ENCODE measurements around the gene CDAN1. TPM values are rescaled to one million over a fixed set of nuclear protein-coding genes. Genes with fewer than 3 reads are reported as not detected.

The CDAN1 gene
- polyA plus RNA-seq, 3 donors: 17.3 to 27.4 (median 20.8) TPM

DNA sequence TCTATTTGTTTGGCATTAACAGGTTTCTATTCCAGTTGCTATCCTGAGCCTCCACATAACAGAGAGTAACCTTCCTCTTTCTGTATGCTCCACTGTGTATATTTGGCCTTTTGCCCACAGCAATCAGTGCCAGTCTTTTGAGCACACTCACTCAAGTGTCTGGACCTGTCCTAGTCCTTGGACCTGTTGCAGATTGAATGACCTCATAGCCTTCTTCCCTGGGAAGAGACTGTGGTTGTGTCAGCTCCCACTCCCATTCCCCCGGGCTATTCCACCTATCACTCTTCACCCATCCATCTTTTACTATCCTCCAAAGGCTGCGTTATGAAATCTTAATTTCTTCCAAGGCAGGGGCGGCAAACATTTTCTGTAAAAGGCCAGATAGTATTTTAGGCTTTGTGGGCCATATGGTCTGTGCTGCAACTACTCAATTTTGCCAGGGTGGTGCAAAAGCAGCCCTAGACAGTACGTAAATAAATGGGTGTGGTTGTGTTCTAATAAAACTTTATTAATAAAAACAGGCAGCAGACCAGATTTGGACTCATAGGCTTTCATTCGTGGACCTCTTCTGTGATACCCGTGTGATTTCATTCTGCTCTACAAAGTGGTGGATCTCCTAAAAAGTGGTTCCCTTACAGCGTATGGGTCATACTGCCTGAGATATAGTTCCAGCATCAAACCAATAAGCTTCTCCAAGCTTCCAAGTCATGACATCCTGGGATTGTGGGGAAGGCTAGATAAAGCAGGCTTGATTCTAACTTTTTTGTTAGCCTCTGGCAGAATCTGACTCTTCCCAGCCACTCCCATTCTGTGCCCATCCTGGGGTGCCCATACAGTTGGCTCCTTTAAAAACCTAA is 57.4 kb downstream of the CDAN1 start:
- no peak for DNase-seq

DNA sequence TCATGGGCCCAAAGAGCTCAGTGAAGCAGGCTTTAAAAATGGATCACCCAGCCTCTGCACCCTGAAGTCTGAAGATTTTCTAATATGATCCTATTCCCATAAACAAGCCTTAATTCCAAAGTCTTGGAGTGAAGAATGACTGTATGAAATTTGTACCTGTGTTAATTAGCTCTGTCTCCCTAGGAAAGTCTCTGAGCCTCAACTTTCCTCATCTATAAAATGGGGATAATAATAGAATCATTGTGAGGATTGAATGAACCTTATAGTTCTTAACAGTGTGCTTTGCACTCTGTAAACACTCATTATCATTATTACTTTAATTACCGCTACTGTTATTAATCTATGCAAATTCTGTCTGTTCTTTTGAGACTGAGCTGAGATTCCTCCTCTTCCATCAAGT is 61.9 kb downstream of the CDAN1 start:
- no peak for DNase-seq

DNA sequence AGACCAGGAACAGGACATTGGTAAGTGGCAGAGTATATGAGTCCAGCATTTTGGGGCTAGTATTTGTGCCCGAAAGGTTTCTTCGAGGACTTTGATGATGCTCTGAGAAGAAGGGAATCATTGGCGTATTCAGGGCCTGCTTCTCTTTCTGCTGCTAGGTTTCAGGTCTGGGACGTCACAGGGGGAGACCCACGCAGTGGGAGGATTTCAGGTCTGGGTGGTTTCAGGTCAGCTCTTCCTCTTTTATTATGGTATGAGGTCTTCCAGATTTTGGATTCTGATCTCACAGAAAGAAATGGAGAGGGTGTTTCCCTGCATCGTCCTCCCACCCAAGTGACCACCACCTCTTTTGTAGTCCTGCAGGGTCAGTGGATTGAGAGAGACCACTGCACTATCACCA is 62.5 kb downstream of the CDAN1 start:
- no peak for DNase-seq

Other genes with a start within 250 kb of the CDAN1 start
- gene ZNF106, start 246.0 kb downstream of the CDAN1 start, polyA plus RNA-seq (ENCODE audit: insufficient read length in 3 of 3): 10 to 100 TPM; 40.6 to 57.9 (median 48.1) TPM
- 100 to 1,000 TPM in 1 of 3 donors, 10 to 100 TPM in 2; 91.6 to 123 (median 92.3) TPM for gene SNAP23, start 241.5 kb downstream of the CDAN1 start, polyA plus RNA-seq (ENCODE audit: insufficient read length in 3 of 3)
- 10 to 100 TPM; 20.3 to 27.2 (median 24.2) TPM for gene LRRC57, start 188.3 kb downstream of the CDAN1 start, polyA plus RNA-seq (ENCODE audit: insufficient read length in 3 of 3)
- gene HAUS2, start 188.3 kb downstream of the CDAN1 start, polyA plus RNA-seq (ENCODE audit: insufficient read length in 3 of 3): 10 to 100 TPM; 18.2 to 23.5 (median 21.6) TPM
- 10 to 100 TPM in 2 of 3 donors, 1 to 10 TPM in 1; 7.7 to 13.4 (median 13.4) TPM for gene STARD9, start 161.5 kb downstream of the CDAN1 start, polyA plus RNA-seq (ENCODE audit: insufficient read length in 3 of 3)
- 10 to 100 TPM in 2 of 3 donors, 1 to 10 TPM in 1; 9.2 to 12.3 (median 11.7) TPM for gene TTBK2, start 183.7 kb upstream of the CDAN1 start, polyA plus RNA-seq (ENCODE audit: insufficient read length in 3 of 3)

Data from renal pelvis (tissue), 4 donors.